Mucosa of rectum (tissue), 2 donors: ENCODE data around the gene SH3RF2.

Source experiments
- H3K27ac ChIP-seq, 2 donors: one replicate each; pipeline ENCODE4 v1.7.0; 2013; ENCODE audit warnings: inconsistent platforms in 2 of 2, low read depth in 2 of 2, low read length in 2 of 2
- H3K27me3 ChIP-seq, 2 donors: one replicate each; pipeline ENCODE4 v1.7.0; 2013; ENCODE audit warnings: low read length in 2 of 2; ENCODE audit not compliant: control insufficient read depth in 2 of 2, insufficient read depth in 2 of 2
- H3K36me3 ChIP-seq, 2 donors: one replicate each; pipeline ENCODE4 v1.7.0; 2013; ENCODE audit warnings: low read length in 2 of 2; ENCODE audit not compliant: control insufficient read depth in 2 of 2, insufficient read depth in 2 of 2
- H3K4me1 ChIP-seq, 2 donors: one replicate each; pipeline ENCODE4 v1.7.0; 2013; ENCODE audit warnings: low read length in 2 of 2, mild to moderate bottlenecking in 1 of 2; ENCODE audit not compliant: control insufficient read depth in 2 of 2, insufficient read depth in 2 of 2
- H3K4me3 ChIP-seq, 2 donors: one replicate each; pipeline ENCODE4 v1.7.0; 2013; ENCODE audit warnings: low read length in 2 of 2
- H3K9ac ChIP-seq, 2 donors: one replicate each; pipeline ENCODE4 v1.7.0; 2013; ENCODE audit warnings: low read length in 2 of 2, low read depth in 1 of 2, mild to moderate bottlenecking in 1 of 2
- H3K9me3 ChIP-seq, 2 donors: one replicate each; pipeline ENCODE4 v1.7.0; 2013; ENCODE audit warnings: low read length in 2 of 2; ENCODE audit not compliant: control insufficient read depth in 2 of 2
- donor health status: healthy.
- donor health status: Normal muscosa, but diverticular disease.

SH3RF2 gene

DNA sequence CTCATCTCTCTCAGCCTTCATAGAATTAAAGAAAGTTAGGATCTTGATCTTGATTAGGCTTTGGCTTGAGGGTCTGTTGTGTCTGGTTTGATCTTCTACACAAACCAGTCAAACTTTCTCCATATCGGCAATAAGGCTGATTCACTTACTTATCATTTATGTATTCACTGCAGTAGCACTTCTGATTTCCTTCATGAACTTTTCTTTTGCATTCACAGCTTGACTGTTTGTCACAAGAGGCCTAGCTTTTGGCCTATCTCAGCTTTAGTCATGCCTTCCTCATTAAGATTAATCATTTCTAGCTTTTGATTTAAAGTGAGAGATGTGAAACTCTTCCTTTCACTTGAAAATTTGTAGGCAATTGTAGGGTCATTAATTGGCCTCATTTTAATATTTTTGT is 62.8 kb downstream of the SH3RF2 start:
- Histone ChIP-seq H3K4me1 (no peaks in the 10 kb centered on the region), H3K4me3 (no peak overlapping the region), H3K27me3 (no peaks in the 10 kb centered on the region), H3K9ac (no peak overlapping the region), H3K9me3 (no peaks in the 10 kb centered on the region), H3K27ac (no peak overlapping the region), H3K36me3 (peaks cover 7 to 17% of the 10 kb centered on the region in 2 donors)

GRCh38 chr5:146000072-146000471 is 63.7 kb downstream of the SH3RF2 start:
- no peaks in the 10 kb centered on the region for H3K27me3 ChIP-seq
- H3K9ac ChIP-seq = no peak overlapping the region
- peaks cover 7 to 17% of the 10 kb centered on the region in 2 donors for H3K36me3 ChIP-seq
- H3K9me3 ChIP-seq = no peaks in the 10 kb centered on the region
- H3K4me3 ChIP-seq = no peak overlapping the region
- H3K4me1 ChIP-seq = no peaks in the 10 kb centered on the region
- no peak overlapping the region for H3K27ac ChIP-seq

- Histone ChIP-seq H3K36me3 (peaks cover 4 to 23% of the 10 kb centered on the region in 2 donors), H3K4me3 (no peak overlapping the region), H3K9me3 (no peaks in the 10 kb centered on the region), H3K27me3 (no peaks in the 10 kb centered on the region), H3K27ac (no peak overlapping the region), H3K4me1 (no peaks in the 10 kb centered on the region), H3K9ac (no peak overlapping the region)
Observed at GRCh38 chr5:146001544-146002190, 65.3 kb downstream of the SH3RF2 start.

DNA sequence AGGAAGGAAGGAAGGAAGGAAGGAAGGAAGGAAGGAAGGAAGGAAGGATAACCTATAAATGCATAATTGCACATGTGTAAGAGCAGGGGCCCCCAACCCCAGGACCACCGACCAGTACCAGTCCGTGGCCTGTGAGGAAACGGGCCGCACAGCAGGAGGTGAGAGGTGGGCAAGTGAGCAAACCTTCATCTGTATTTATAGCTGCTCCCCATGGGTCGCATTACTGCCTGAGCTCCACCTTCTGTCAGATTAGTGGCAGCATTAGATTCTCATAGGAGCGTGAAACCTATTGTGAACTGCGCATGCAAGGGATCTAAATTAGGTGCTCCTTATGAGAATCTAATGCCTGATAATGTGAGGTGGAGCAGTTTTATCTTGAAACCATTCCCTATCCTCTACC is 66.1 kb downstream of the SH3RF2 start:
- Histone ChIP-seq H3K4me1 (peaks cover 0 to 3% of the 10 kb centered on the region in 2 donors), H3K36me3 (peaks cover 4 to 29% of the 10 kb centered on the region in 2 donors), H3K27me3 (no peaks in the 10 kb centered on the region), H3K9ac (no peak overlapping the region), H3K27ac (no peak overlapping the region), H3K4me3 (no peak overlapping the region), H3K9me3 (no peaks in the 10 kb centered on the region)

GRCh38 chr5:146003852-146004251 is 67.5 kb downstream of the SH3RF2 start:
- H3K4me1 ChIP-seq = peaks cover 0 to 10% of the 10 kb centered on the region in 2 donors
- H3K4me3 ChIP-seq = no peak overlapping the region
- no peaks in the 10 kb centered on the region for H3K9me3 ChIP-seq
- no peak overlapping the region for H3K9ac ChIP-seq
- H3K36me3 ChIP-seq = peaks cover 4 to 29% of the 10 kb centered on the region in 2 donors
- no peaks in the 10 kb centered on the region for H3K27me3 ChIP-seq
- no peak overlapping the region for H3K27ac ChIP-seq

GRCh38 chr5:146005264-146005663 is 68.9 kb downstream of the SH3RF2 start:
- no peaks in the 10 kb centered on the region for H3K27me3 ChIP-seq
- H3K9me3 ChIP-seq = no peaks in the 10 kb centered on the region
- H3K4me1 ChIP-seq = peaks cover 0 to 10% of the 10 kb centered on the region in 2 donors
- no peak overlapping the region for H3K9ac ChIP-seq
- H3K27ac ChIP-seq = no peak overlapping the region
- no peak overlapping the region for H3K4me3 ChIP-seq
- peaks cover 4 to 27% of the 10 kb centered on the region in 2 donors for H3K36me3 ChIP-seq

DNA sequence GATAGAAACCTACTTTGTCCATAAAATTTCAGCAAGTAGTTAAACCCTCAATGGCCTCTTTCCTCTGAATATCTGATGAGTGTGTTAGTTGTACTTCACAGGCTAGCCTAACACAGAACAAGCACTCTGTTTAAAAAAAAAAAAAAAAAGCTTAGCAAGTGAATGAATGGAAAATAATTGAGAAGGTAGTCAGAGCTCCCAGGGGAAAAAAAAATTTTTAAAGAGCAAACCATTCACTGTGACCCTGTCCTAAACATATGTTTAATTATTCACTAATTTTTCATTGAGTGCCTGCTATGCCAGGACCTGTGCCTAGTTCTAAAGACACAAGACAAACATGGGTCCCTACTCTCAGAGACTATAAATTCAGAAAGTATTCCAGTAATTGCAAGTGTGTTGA is 69.3 kb downstream of the SH3RF2 start:
- Histone ChIP-seq H3K27ac (no peak overlapping the region), H3K36me3 (peaks cover 4 to 27% of the 10 kb centered on the region in 2 donors), H3K27me3 (no peaks in the 10 kb centered on the region), H3K9me3 (no peaks in the 10 kb centered on the region), H3K9ac (no peak overlapping the region), H3K4me1 (peaks cover 0 to 10% of the 10 kb centered on the region in 2 donors), H3K4me3 (no peak overlapping the region)

- H3K9ac ChIP-seq = no peak overlapping the region
- H3K4me3 ChIP-seq = no peak overlapping the region
- peaks cover 0 to 26% of the 10 kb centered on the region in 2 donors for H3K36me3 ChIP-seq
- H3K27ac ChIP-seq = no peak overlapping the region
- no peaks in the 10 kb centered on the region for H3K27me3 ChIP-seq
- H3K9me3 ChIP-seq = no peaks in the 10 kb centered on the region
- H3K4me1 ChIP-seq = peaks cover 0 to 10% of the 10 kb centered on the region in 2 donors
Observed at GRCh38 chr5:146006470-146007190, 70.3 kb downstream of the SH3RF2 start.

GRCh38 chr5:146007270-146007669 is 70.9 kb downstream of the SH3RF2 start:
- no peaks in the 10 kb centered on the region for H3K27me3 ChIP-seq
- no peak overlapping the region for H3K27ac ChIP-seq
- H3K9ac ChIP-seq = no peak overlapping the region
- no peak overlapping the region for H3K4me3 ChIP-seq
- H3K9me3 ChIP-seq = no peaks in the 10 kb centered on the region
- H3K36me3 ChIP-seq = peaks cover 0 to 23% of the 10 kb centered on the region in 2 donors
- peaks cover 0 to 10% of the 10 kb centered on the region in 2 donors for H3K4me1 ChIP-seq

GRCh38 chr5:146007989-146008388 is 71.6 kb downstream of the SH3RF2 start:
- Histone ChIP-seq H3K27me3 (no peaks in the 10 kb centered on the region), H3K9me3 (no peaks in the 10 kb centered on the region), H3K4me3 (no peak overlapping the region), H3K4me1 (peaks cover 0 to 10% of the 10 kb centered on the region in 2 donors), H3K9ac (no peak overlapping the region), H3K27ac (no peak overlapping the region), H3K36me3 (peaks cover 3 to 22% of the 10 kb centered on the region in 2 donors)
